ACHN (cell line): ENCODE measurements around the gene PIP5K1A.
"Not testable (repeated sequence)": the region's sequence is repeated elsewhere in the genome, so short reads cannot be mapped to it uniquely, and the experiment has no call there.

Experiments used
- DNase-seq: peaks from one replicate; pipeline ENCODE4 v3.0.0-alpha.2; 2015
- in situ Hi-C: cut with HindIII; loops from 2 replicates; pipeline ENCODE4 v1.10.0; 2017; ENCODE audit warnings: low sequenced_read_pairs, low pct_ligation_motif_present, low pct_unique_long_range_greater_than_20kb

Gene PIP5K1A

GRCh38 chr1:151242442-151242841 is 44.1 kb downstream of the PIP5K1A start:
- in situ Hi-C loops, result no loop called here
- no peak for DNase-seq

DNA sequence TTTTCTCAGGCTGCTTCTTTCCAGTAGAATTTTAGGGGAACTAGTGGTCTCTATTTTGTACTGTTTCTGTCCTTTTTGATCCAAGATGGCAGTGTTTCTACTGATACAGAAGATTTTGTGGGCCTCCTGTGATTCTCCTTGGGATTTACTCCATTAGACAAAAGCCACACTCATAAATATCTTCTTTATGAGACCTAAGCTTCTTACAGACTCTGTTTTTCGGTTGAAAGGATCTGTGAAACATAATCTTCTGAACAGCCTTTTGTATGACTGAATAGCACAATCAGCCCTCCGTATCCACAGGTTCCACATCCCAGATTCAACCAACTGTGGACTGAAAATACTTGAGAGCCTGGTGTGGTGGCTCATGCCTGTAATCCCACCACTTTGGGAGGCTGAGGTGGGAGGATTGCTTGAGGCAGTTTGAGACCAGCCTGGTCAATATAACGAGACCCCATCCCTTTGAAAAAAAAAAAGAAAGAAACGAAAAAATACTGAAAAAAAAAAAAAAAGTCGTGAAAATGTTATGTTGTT is 45.4 kb downstream of the PIP5K1A start:
- DNase-seq, result no peak
- in situ Hi-C loops, result no loop called here

- no peak for DNase-seq
- in situ Hi-C loops, result no loop called here
Observed at GRCh38 chr1:151246786-151247185, 48.4 kb downstream of the PIP5K1A start.

DNA sequence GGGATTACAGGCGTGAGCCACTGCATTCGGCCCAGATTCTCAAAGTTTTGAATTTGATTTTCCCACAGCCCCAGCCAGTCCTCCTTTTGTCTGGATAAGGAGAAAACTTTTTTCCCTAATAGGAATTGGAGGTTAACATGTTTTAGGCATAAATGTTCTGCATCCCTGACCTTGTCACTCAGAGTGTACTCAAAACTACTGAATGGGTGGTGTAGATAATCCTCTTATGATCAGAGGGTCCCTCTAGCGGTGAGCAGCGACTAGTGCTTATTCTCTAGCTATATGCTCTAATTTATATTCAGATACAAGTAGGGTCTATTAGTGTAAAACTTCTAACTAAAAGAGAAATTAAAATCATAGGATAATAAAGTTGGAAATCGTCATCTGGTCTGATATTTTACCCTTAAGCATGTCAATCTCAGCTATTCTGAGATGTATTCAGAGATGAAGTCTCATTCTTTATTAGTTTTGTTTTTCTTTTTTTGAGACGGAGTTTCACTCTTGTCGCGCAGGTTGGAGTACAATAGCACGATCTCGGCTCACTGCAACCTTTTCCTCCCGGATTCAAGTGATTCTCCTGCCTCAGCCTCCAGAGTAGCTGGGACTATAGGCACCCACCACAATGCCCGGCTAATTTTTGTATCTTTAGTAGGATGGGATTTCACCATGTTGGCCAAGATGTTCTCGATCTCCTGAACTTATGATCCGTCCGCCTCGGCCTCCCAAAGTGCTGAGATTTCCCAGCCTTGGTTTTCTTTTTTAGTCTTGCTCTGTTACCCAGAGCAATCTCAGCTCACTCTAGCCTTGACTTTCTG is 53.5 kb downstream of the PIP5K1A start:
- in situ Hi-C loops, result no loop called here

DNA sequence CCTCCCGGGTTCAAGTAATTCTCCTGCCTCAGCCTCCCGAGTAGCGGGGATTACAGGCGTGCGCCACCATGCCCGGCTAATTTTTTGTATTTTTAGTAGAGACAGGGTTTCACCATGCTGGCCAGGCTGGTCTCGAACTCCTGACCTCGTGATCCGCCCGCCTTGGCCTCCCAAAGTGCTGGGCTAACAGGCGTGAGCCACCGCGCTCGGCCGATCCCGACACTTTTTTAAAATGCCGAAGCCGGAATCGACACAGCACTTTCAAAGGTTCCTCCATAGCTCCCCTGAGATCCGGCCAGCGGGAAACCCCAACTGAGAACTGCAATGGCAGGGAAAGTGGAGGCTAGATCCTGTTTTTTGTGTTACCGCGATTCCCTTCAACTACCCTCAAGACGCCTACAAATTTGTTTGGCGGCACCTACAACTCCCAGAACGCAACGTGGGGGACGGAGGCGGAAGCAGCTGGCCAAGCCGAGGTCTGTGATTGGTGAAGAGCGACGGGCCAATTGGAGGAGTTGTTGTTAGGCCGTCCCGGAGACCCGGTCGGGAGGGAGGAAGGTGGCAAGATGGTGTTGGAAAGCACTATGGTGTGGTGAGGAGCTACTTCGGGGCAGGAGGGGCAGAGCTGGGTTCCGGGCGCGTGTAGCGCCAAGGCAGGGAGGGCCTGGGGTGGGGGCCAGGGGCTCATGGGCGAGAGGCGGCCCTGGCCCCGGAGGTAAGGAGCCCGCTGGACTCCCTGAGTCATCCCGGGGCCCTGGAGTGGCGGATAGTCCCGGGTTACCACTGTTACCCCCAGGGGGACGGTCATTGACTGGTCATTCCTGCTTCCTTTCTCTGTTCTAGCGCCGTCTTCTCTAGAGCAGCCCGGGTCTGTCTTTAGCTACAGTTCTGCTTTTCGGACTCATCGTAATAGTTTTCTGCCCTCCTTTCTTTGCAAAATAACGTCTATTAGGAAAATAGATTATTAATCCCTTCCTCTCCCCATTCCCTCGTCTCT is 56.2 kb downstream of the PIP5K1A start, which contains the start of gene PSMD4:
Gene PSMD4 (plus strand): TSS at position 518 of the 997 bp plus-strand sequence. CDS start 49 bp downstream, at position 567.
- DNase-seq, result peak; percentile 99
- in situ Hi-C loops, result no loop called here

More for the DNA sequence above, 53.5 kb downstream of the PIP5K1A start:
- DNase-seq, result peak; percentile 88

DNA sequence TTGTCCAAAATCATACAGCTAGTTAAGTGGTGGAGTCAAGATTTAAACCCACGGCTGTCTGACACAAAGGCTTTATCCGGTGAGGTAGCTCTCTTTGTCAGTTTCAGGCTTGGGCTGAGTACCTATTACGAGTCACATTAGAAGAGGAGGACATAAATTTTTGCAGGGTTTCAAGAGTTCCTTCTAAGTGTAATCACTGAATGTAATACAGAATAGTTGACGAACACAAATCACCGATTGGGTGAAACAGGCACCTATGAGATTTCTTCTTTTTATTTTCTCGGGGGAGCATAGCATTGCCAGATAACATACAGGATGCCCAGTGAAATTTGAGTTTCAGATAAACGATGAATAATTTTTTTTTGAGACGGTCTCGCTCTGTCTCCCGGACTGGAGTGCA is 57.0 kb downstream of the PIP5K1A start:
- in situ Hi-C loops, result no loop called here
- DNase-seq, result peak; percentile 18

- in situ Hi-C loops, result no loop called here
- no peak for DNase-seq
Observed at GRCh38 chr1:151259351-151259750, 61.0 kb downstream of the PIP5K1A start.

DNA sequence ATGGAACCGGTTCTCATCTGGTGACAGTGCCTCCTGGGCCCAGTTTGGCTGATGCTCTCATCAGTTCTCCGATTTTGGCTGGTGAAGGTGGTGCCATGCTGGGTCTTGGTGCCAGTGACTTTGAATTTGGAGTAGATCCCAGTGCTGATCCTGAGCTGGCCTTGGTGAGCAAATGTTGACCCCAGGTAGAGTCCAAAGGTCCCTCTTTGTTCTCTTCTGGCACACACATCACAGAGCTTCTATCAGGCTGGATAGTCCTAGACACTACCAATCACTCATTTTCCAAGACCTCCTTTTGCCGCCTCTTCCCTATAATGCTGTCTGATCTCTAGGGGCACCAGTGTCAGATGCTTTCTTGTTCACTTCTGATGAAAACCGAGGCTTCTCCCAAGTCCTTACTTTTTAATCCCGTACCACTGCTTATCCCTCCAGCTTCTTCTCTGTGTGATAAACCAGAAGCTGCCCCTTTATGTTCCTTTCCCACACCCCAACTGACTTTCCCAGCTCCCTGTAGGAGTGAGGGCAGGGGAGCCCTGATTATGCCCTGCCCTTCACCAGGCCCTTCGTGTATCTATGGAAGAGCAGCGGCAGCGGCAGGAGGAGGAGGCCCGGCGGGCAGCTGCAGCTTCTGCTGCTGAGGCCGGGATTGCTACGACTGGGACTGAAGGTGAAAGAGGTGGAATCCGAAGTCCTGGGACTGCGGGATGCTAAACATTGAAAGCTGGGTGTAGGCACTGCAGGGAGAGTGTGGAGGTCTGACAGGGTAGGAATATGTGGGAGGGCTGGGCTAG is 67.3 kb downstream of the PIP5K1A start:
- DNase-seq, result no peak
- in situ Hi-C loops, result no loop called here

- DNase-seq, result no peak
- in situ Hi-C loops, result no loop called here
Observed at GRCh38 chr1:151266315-151266714, 68.0 kb downstream of the PIP5K1A start.

GRCh38 chr1:151266821-151267220 is 68.5 kb downstream of the PIP5K1A start:
- in situ Hi-C loops, result no loop called here

DNA sequence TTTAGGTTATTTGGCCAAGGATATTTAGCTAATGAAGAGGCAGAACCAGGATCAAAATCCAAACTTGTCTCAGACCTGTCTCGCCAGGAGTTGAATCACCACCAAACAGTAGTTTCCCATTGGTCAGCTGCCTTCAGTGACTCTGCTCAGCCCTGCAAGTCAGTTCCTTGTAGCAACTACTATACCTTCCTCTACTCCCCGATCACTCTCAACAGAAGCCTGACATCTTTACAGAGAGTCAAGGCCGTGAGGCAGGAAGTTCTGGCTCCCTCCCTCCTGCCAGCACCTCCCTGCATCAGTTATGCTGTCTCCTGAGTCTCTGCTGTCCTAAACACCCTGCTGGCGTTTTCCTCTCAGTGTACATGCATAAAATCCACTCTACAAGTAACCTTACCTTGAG is 69.4 kb downstream of the PIP5K1A start:
- no peak for DNase-seq
- in situ Hi-C loops, result no loop called here

More at GRCh38 chr1:151266821-151267220, 68.5 kb downstream of the PIP5K1A start:
- DNase-seq, result no peak

- in situ Hi-C loops, result no loop called here
- no peak for DNase-seq
Observed at GRCh38 chr1:151273924-151274466, 75.6 kb downstream of the PIP5K1A start.

- in situ Hi-C loops, DNase-seq: not testable (repeated sequence)
Observed at GRCh38 chr1:151275341-151275740, 77.0 kb downstream of the PIP5K1A start.

GRCh38 chr1:151277249-151277648 is 78.9 kb downstream of the PIP5K1A start:
- in situ Hi-C loops, result no loop called here
- no peak for DNase-seq

DNA sequence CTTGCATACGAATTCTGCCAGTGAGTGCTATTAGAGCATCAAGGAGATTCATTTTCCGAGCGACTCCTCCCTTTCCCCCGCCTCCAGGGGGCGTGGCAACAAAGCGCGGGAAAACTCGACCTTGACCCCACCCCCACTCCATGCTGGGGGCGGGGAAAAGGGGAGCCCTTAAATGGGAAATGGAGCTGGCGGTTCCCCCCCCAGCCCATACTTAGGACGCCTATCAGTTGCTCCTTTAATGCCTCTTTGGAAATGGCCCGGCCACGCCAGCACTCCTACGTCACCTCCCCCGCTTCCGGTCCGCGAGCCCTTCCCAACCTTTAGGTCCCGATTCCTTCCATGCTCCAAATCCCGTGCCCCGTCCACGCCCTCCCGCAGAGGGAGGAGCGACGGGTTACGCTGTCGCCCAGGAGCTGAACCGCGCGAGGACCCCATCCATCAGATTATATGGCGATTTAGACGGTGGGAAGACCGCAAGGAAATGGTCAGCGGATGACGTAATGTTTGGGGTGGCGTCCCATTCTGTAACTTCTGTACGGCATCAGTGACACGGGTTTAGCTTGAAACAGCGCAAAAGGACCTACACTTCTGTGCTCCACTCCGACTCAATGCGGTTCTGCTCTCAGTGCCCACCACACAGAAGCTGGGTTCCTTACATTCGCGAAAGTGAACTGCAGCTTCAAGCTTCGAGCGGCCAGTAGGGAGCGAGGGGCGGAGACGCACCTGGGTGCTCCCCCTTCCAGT is 83.0 kb downstream of the PIP5K1A start:
- in situ Hi-C loops, result no loop called here
- DNase-seq, result peak; percentile 98

DNA sequence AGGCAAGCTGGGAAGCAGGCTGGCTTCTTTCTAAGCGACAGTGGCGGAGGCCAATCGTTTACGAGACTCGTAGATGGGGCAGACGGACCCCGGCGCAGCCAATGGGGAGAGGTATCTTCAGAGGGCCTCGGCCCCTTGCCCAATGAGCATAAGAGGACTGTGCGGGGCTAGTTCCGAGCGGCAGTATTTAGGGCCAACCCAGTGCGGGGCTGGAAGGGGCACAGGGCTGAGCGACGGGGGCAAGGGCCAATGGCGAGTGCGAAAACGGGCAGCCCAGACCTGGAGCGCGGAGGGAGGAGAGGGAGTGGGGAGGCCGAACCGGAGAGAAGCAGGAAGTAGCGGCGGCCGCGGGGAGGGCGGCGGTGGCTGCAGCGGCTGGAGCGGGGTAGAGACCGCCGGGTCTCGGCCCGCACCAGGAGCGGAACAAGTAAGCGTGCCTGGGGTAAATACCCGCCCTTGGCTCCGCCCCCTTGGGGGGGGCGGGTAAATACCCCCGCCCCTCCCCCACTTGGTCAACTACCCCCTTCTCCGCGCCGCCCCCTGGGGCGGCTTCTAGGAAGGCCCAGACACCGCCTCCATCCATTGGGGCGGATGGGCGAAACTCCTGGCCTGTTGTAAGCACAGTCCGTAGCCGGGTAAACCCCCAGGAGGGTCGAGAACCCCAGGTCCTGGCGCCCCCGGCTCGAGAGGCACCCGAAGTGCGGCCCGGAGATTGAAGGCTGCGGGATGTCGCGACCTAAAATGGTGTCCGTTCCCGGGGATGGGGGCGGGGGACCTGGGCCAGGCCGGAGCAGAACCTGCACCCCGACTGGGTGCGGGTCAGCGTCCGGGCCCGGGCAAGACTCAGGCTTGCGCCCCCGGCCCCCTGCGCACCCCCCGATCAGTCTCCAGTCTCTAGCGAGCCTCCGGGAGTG is 83.9 kb downstream of the PIP5K1A start, which contains the start of gene ZNF687:
Gene ZNF687 (plus strand): TSS at position 331 of the 914 bp plus-strand sequence. CDS start 3,993 bp downstream, outside the sequence.
- in situ Hi-C loops, result no loop called here
- peak; percentile 100 for DNase-seq
